PFSK-1 (cell line): Measurements from ENCODE around the gene FGF5.

Source experiments
- FOXP2 ChIP-seq: optimal IDR thresholded peaks from 2 replicates; pipeline ENCODE3; 2011; ENCODE audit warnings: borderline replicate concordance, control low read depth, inconsistent platforms; ENCODE audit not compliant: insufficient read depth; ENCODE audit errors: extremely low read length, extremely low read depth
- POLR2AphosphoS5 ChIP-seq: IDR thresholded peaks from 2 replicates; pipeline ENCODE4 v1.6.1; 2012; ENCODE audit warnings: low read depth, mild to moderate bottlenecking, control low read depth, low read length, moderate library complexity
- REST ChIP-seq, 2 experiments: IDR thresholded peaks; 2 replicates each; pipeline versions ENCODE4 v1.6.1 to v1.8.0; 2011 to 2012; ENCODE audit warnings: low read depth in 2 of 2, low read length in 2 of 2, control low read depth in 1 of 2, inconsistent platforms in 1 of 2, mild to moderate bottlenecking in 1 of 2, moderate library complexity in 1 of 2; ENCODE audit not compliant: insufficient read depth in 1 of 2
- SIN3A ChIP-seq: IDR thresholded peaks from 2 replicates; pipeline ENCODE4 v1.6.1; 2012; ENCODE audit warnings: mild to moderate bottlenecking, low read length, moderate library complexity, borderline replicate concordance; ENCODE audit not compliant: insufficient read depth
- TAF1 ChIP-seq: IDR thresholded peaks from 2 replicates; pipeline ENCODE4 v1.6.1; 2012; ENCODE audit warnings: low read length, control low read depth, borderline replicate concordance; ENCODE audit not compliant: insufficient read depth

Gene FGF5

GRCh38 chr4:80331693-80332092 lies 65.2 kb downstream of the FGF5 start:
- TF ChIP-seq POLR2AphosphoS5 (no peak), FOXP2 (no peak), REST (IDR thresholded peaks at IDR 0.05; ENCODE audit: insufficient read depth in 1 of 2, low read depth in 2 of 2, low read length in 2 of 2) (no peak), SIN3A (no peak), TAF1 (no peak)

DNA sequence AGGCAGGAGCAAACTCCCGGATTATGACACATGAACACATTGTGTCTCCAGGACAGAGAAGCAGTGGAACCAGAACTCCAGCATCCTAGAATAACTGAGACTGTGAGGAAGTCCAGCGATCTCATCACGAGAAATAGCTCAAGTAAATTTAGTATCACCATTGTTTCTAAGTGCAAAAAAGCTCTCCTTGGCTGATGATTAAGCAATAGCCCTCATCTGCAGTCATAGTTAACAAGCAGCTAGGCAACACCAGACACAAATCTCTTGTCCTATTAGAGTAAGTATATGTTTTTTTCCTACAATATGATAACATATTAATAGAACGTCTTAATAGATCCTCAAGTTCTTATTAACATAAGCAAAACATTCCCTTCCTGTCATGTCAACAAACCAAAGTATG lies 66.7 kb downstream of the FGF5 start:
- TF ChIP-seq FOXP2 (no peak), REST (IDR thresholded peaks at IDR 0.05; ENCODE audit: insufficient read depth in 1 of 2, low read depth in 2 of 2, low read length in 2 of 2) (no peak)

DNA sequence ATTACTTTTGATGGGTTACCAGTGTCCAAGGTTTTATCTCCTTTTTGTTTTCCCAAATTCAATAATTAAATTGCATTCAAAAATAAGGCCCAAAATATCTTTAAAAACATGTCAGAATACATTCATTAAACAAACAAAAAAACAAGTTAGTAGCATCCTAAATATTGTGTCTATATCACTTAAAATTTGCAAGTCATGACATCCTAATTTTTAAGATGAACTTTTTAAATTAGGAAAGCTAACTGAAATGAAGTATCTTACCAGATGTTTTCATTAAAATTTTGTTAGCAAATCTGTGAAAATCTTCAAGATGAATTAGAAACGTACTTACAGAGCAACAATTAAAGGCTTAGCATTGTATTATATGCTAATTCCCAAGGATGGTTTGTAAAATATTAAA lies 68.1 kb downstream of the FGF5 start:
- TF ChIP-seq TAF1 (no peak), FOXP2 (no peak), POLR2AphosphoS5 (no peak), SIN3A (no peak), REST (IDR thresholded peaks at IDR 0.05; ENCODE audit: insufficient read depth in 1 of 2, low read depth in 2 of 2, low read length in 2 of 2) (no peak)

DNA sequence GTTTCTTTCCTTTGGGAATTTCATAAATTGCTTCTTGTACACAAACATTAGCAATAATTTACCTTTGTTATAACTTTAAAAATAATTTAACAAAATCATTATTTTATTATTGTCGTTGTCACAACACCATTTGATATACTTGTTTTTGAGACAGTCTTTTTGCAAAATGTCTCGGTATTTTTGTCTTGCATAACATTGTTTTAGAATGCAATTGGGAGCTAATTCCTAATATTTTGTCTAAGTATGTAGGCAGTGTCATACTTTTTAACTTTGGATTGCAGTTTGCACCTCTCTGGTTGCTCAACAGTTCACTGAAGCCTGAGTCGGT lies 68.7 kb downstream of the FGF5 start:
- TF ChIP-seq FOXP2 (no peak), POLR2AphosphoS5 (no peak)

DNA sequence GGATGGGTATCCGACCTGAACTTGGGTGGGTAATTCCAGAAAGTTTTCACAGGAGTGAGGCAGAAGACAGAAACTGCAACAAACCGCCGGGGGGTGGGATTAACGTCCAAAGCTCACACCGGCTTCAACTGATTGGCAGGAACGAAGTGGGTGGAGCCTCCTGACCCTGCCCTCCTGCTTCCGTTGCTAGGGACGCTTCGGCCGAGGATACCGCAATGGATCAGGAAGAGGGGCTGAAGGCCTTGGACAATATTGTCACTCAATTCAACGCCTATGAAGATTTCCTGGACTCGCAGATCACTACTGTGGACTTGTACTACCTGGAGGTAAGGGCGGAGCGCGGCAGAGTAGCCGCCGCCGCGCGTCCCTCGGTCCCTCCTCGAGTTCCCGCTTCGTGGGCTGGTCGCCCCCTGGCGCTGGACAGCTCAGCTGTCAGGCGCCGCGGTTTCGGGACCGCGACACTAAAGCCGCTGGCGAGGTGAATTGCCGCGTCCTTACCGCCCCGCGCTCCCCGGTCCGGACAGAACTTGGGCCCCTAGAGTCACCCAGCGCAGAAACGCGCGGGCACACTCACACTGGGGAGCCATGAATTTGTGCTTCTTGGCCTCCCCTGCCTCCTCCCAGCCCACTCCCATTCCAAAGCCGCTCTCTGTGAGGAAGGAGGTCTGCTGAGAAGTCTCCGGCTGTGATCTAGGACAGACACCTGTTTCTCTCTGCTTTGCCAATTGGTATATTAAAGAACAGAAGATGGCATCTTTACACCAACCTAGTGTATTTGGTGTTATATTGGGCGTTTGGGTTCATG lies 69.3 kb downstream of the FGF5 start, which contains the start of gene CFAP299:
Gene CFAP299 (plus strand): TSS at position 177 of the 805 bp plus-strand sequence.
- peak; percentile 91; the same call in 1 of the 2 replicates for TF ChIP-seq SIN3A
- TF ChIP-seq REST (IDR thresholded peaks at IDR 0.05; ENCODE audit: insufficient read depth in 1 of 2, low read depth in 2 of 2, low read length in 2 of 2): peak; percentile 68 to 83; a peak in 3 of 4 replicates
- no peak for TF ChIP-seq FOXP2
- no peak for TF ChIP-seq TAF1
- TF ChIP-seq POLR2AphosphoS5: no peak
